Putamen (tissue), 1 donor: ENCODE measurements around the gene KLHL17.

ENCODE experiments used
- DNase-seq: peaks from one replicate; pipeline ENCODE4 v3.0.0-alpha.2; 2016; ENCODE audit warnings: low spot score

KLHL17 gene

DNA sequence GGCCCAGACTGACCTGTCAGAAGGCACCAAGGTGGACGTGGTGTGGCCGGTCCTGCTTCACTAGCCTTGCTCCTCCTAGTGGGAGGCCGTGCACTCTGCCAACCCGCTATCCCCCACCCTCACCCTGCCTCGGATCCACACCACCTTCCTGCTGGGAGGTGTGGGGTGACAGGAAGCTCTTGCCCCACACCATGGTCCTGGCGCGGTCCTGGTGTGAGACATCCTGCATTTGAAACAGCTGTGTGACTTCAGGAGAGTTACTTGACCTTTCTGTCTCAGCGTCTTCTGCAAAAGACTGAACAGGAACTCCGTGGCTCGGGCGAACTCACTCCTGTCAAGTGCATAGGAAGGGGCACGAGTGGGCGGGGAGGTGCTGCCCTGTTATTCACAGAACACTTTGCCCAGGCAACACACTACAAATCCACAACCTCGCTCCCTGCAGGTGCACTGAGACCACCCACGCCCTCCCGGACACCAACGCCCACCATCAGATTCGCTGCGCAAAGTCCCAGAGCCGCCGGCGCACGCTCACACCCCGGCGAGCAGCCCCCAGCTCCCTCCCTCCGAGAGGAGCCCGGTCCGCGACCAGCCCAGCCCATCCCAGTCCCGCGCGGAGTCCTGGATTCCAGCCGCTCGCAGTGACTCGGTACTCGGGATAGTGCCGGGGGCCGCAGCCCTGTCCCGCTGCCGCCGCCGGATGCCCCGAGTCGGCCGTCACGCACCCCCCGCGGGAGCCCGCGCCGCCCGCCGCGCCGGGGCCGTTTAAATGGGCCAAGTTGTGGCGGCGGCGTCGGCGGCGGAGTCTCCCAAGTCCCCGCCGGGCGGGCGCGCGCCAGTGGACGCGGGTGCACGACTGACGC lies 37.0 kb upstream of the KLHL17 start, which contains the start of gene SAMD11:
Gene SAMD11, plus strand, starts transcription at position 793 of the 860 bp plus-strand sequence. CDS start 509 bp downstream, outside the sequence.
- DNase-seq: peak; percentile 70

DNA sequence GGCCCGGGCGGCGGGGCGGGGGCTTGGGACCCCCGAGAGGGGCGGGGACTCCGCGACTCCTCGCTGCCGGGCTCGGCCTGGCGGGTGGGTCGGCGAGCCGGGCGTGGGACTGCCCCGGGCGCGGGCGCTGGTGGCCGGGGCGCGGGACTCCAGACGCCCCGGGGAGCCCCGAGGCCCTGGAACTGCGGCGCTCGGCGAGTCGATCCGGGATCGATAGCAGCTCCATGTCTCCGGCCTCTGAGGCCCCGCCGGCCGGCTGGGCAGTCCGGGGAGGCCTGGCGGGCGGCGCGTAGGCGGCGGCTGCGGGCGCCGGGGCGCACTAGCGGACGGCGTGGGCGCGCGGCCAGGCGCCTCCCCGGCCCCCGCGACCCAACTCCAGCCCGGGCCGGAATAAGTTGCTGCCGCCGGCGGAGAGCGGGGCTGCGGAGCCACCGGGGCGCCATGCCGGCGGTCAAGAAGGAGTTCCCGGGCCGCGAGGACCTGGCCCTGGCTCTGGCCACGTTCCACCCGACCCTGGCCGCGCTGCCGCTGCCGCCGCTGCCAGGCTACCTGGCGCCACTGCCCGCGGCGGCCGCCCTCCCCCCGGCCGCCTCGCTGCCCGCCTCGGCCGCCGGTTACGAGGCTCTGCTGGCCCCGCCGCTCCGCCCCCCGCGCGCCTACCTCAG lies 36.3 kb upstream of the KLHL17 start:
- DNase-seq: no peak

DNA sequence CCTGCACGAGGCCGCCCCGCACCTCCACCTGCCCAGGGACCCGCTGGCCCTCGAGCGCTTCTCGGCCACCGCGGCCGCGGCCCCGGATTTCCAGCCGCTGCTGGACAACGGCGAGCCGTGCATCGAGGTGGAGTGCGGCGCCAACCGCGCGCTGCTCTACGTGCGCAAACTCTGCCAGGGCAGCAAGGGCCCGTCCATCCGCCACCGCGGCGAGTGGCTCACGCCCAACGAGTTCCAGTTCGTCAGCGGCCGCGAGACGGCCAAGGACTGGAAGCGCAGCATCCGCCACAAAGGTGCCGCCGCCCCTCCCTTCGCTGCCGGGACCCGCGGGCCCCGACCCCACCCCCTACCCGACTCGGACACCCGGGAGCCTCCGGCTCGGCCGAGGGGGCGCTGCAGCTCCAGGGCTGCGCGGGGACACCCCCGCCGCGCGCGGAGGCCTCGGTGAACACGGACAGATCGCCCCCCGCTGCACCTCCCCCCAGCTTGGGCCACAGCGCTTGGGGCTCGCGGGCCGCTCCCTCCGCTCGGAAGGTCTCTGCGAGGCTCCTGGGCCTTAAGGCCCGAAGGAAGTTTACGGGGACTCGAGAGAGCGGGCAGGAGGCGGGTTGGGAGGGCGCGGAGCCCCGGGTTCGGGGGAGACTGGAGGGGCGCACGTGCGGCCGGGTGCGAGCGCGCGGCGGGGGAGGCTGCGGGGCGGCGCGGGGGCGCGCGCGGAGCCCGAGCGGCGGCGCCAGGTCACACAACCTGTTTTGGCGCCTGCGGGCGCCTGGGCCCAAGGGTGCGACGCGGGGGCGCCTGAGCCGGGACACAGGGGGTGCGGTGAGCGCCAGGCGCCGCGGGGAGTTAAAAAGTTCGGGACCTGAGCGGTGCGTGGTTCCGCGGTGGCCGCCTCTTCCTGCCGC lies 35.5 kb upstream of the KLHL17 start:
- no peak for DNase-seq

DNA sequence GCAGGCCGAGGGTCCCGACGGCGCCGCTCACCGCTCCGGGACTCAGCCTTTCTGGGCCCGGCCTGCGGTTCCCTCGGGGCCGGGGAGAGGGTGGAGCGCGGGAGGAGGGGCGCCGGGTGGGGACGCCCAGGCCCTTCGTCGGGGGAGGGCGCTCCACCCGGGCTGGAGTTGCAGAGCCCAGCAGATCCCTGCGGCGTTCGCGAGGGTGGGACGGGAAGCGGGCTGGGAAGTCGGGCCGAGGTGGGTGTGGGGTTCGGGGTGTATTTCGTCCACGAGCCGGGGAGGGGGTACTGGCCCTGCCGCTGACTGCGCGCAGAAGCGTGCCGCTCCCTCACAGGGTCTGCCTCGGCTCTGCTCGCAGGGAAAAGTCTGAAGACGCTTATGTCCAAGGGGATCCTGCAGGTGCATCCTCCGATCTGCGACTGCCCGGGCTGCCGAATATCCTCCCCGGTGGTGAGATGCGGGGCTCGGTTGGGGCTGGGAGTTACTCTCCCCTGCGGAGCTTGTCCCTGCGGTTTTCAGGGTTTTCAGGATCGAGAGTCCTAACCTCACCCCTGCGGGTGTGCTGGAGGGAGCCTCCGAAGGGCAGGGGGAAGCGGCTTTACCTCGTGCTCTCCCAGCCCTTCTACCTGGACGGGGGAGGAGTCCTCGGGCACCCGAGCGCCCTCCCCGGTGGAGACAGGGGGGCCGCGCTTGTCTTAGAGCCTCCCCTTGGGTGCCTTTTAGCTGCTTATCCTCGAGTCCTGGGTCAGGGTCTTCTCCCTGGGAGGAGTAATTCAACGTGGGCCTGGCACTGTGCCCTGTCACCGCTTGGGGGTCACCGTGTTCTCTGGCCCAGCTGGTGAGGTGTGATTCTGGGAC lies 34.6 kb upstream of the KLHL17 start:
- no peak for DNase-seq

DNA sequence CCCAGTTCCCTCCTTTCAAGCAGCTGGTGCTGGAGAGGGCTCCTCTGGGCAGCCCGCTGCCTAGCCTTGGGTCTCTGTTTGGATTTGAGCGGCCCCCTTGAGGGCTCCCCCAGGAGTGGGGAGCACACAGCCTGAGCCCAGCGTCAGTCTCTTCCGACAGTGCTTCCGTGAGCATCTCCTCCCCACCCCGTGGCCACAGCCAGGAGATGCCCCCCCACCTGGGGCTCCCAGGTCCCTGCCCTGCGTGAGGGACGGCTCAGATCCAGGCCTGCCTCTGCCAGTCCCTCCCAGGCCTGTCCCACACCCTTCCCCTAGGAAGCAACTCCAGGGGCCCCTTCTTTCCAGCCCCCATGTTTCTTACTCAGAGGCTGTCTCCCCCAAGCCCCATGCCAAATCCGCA lies 33.1 kb upstream of the KLHL17 start:
- no peak for DNase-seq

DNA sequence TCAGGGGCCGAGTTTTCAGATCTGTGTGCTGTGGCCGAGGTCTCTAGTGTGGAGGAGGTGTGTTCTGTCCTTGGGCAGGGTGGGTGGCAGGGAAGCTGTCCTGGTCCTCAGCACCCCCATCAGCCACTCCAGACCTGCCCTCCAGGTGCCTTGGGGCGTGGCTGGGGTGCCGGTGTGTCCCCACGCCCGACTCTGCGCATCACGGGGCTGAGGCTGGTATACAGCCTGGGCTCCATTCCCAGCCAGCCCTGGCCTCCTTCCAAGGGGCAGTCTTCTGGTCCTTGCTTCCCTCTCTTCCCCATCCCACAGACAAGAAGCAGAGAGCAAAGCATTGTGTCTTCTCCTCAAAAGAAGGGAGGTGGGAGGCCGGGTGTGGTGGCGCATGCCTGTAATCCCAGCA lies 32.6 kb upstream of the KLHL17 start:
- DNase-seq: no peak

DNA sequence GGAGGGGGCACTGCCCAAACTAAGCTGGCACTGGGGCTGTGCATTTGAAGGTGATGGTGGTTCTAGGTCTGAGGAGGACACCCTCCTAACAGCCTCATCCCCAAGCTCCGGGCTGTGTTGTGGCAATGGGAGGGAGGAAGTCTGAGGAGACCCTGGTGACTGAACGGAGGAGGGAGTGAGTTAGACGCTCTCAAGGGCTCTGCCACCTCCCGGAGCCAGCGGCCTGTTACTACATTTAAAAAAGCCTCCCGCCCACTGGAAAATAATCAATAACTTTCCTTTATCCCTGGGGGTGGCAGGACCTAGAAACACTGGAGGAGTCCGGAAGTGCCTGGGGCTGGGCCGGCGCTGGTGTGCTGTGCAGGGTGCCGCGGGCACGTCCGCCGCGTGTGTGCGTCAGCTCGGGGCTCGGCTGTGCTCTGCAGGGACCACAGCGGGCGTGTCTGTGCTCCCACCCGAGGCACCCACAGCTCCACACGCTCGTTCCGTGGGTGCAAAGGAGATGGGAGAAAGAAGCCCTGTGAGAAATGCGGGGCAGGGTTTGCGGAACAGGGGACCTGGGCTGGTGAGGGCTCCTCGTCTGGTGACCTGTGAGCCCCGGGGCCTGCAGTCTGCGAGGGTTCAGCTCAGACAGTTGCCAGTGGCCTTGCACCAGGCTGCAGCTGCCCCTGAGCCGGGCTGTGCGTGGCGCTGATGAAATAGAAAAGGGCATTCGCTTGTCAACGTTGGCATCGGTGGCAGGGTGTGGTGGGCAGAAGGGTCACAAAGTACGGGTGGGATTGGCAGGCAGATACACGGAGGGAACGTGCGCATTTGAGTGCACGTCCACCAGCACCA lies 31.3 kb upstream of the KLHL17 start:
- no peak for DNase-seq

DNA sequence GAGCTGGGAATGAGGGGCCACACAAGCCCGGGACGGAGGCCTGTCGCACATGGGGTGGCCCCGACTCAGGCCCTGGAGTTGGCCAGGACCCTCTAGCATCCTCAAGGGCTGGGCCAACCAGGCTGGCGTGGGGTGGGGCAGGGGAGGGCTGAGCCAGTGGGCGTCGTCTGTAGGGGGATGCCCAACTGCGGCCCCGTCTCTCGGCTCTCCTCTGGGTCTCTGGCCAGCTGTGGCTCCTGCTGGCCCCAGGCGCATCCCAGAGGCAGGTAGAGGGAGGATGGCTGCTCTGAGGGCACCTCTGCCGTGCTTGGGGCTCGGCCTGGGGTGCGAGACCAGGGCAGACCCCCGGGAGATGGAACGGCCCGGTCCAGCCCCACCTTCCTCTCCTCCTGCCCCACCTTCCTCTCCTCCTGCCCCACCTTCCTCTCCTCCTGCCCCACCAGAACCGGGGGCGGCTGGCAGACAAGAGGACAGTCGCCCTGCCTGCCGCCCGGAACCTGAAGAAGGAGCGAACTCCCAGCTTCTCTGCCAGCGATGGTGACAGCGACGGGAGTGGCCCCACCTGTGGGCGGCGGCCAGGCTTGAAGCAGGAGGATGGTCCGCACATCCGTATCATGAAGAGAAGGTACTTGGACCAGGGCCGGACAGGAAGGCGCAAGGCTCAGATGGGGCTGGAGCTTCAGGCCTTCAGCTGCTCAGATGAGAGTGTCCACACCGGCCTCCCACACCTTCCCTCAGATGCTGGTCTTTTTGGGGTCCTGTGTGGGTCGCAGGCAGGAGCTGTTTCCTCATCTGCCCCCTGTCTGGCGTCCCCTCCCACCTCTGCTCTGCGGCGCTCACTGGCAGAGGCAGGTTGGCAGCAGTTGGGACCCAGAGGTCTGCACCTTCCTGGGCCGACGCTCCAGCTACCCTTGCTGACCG lies 30.4 kb upstream of the KLHL17 start:
- no peak for DNase-seq

GRCh38 chr1:930633-931138 lies 29.7 kb upstream of the KLHL17 start:
- no peak for DNase-seq

DNA sequence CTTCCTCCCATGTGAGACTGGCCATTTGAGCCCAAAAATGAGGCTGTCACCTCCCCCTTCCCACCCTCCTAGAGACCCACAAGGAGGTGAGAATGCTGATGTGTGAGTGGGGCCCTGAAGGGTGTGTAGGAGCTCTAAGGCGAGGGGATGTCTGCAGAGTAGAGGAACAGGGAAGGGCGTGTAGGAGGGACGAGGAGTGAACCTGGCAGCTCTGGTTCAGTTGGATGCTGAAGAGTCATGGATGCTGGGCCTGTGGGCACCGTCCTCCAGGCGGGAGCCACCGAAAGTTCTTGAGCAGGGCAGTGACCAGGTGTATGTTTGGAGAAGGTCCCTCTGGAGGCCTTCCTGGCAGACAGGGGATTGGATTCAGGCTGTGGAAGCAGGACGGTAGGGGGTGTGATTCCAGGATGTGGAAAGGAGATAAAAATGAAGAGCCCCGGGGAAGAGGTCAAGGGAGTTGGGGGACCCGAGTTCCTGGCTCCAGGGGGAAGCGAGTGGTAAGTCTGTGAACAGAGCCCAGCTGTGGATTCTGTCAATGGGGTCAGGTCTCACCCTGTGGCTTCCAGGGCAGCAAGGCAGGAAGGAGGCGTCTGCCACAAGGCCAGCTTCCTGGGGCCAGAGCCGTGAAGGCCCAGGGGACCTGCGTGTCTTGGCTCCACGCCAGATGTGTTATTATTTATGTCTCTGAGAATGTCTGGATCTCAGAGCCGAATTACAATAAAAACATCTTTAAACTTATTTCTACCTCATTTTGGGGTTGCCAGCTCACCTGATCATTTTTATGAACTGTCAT lies 28.8 kb upstream of the KLHL17 start:
- DNase-seq: no peak

DNA sequence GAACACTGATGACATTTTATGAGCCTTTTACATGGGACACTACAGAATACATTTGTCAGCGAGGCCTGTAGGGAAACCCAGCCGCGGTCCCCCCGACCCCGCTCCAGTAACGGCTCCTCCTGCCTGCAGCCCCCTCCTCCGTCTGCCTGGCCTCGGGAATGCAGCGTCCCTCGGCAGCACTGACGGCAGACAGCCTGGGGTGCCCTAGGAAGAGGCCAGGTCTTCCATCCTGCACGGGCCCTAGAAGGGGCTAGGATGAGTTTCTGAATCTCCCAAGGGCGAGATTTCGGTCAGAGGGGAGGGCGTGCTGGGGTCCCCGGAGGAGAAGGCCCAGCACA lies 28.2 kb upstream of the KLHL17 start:
- no peak for DNase-seq

- DNase-seq: no peak
These were observed 27.4 kb upstream of the KLHL17 start for GRCh38 chr1:932776-933602.

DNA sequence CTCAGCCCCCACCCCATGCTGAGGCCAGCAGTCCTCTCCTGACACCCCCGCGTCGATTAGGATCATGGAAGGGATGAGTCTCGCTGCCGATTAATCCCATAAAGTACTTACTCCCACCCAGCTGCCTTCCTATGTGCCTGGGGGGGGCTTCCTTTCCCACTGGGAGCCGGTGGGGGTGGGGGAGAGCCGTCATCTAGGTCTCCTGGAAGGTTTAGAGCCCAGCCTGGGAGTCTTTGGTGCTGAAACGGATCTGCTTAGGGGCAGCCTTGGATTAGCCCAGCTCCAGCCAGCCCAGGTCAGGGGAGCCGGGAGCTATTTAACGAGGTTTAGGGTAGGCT lies 26.8 kb upstream of the KLHL17 start:
- DNase-seq: no peak

DNA sequence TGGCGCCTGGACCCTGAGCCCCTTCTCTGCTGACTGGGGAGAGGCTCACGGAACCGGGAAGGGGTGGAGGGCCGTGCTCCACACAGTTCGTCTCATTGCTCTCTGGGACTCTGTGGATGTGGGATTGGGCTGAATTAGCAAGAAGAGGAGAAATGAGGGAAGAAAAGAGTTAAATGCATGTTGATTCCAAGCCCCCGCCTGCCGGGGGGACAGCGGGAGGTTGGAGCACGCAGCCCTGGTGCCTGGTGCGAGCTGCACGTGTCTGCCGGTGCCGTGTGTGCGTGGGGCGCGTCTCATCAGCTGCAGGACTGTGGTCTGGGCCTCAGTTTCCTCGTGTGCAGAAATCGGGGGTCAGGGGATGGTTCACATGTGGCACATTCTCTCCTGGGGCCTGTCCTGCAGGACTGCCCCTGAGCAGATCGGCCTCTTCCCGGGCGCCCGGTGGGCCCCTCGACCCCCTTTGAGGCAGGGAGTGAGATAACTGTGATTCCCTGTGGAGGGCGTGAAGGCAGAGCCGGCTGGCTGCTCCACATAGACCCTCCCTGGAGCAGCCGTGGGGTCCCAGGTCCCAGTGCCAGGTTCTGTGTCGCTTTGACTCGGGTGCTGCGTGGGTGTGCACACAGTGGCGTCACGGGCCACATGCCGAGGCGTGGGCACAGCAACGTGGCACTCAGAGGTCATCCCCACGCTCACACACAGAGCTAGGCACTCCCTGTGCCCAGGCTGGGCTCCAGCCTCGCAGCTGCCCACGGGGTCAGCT lies 25.2 kb upstream of the KLHL17 start:
- no peak for DNase-seq

DNA sequence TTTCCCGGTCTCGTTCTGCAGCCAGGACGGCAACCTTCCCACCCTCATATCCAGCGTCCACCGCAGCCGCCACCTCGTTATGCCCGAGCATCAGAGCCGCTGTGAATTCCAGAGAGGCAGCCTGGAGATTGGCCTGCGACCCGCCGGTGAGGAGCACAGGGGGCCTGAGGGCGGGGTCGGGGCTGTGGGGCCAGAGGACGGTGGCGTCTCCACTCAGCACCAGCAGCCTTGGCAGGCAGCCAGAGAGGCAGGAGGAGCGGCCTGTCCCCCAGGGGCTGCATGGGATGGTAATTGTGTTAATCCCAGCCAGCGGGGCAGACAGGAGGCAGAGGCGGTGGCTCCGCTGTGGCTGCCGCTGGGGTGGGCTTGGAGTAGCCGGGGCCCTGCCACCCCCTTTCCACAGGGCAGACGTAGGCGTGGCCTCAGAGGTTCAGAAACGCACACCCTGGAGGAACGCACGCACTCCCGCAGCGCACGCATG lies 24.6 kb upstream of the KLHL17 start:
- DNase-seq: no peak

- DNase-seq: no peak
These were observed 23.8 kb upstream of the KLHL17 start for GRCh38 chr1:936348-937264.
